OCI-LY1 (cell line): ENCODE measurements around the gene RNF227.

ENCODE experiments used
- H2AFZ ChIP-seq: fragments of 200-600 bp; sonication (generic), shearing (Covaris generic); 2 replicates; pipeline ENCODE4 v1.6.0; 2014; ENCODE audit warnings: antibody characterized with exemption, mild to moderate bottlenecking, low read length
- H3F3A ChIP-seq: fragments of 200-600 bp; sonication (generic), shearing (Covaris generic); 2 replicates; pipeline ENCODE4 v1.6.0; 2014; ENCODE audit warnings: mild to moderate bottlenecking, antibody characterized with exemption, low read length, moderate library complexity; ENCODE audit not compliant: insufficient read depth
- H3K27ac ChIP-seq: fragments of 200-600 bp; sonication (generic); 2 replicates; pipeline ENCODE4 v1.5.1; 2014; ENCODE audit warnings: low read length, mixed run types, mild to moderate bottlenecking, low read depth; ENCODE audit not compliant: poor library complexity, severe bottlenecking
- H3K27me3 ChIP-seq: fragments of 200-600 bp; sonication (generic); 2 replicates; pipeline ENCODE4 v1.6.0; 2014; ENCODE audit warnings: antibody characterized with exemption, mild to moderate bottlenecking, low read length, moderate library complexity; ENCODE audit not compliant: insufficient read depth
- H3K36me3 ChIP-seq: fragments of 200-600 bp; sonication (generic); 2 replicates; pipeline ENCODE4 v1.6.1; 2014; ENCODE audit warnings: mild to moderate bottlenecking, antibody characterized with exemption, low read length, moderate library complexity, mixed read lengths; ENCODE audit not compliant: insufficient read depth
- H3K4me1 ChIP-seq: fragments of 200-600 bp; sonication (generic); 2 replicates; pipeline ENCODE4 v1.5.1; 2014; ENCODE audit warnings: mild to moderate bottlenecking, low read length, moderate library complexity; ENCODE audit not compliant: insufficient read depth, severe bottlenecking
- H3K4me2 ChIP-seq: fragments of 200-600 bp; sonication (generic), shearing (Covaris generic); 2 replicates; pipeline ENCODE4 v1.6.1; 2014; ENCODE audit warnings: low read length
- H3K4me3 ChIP-seq: fragments of 200-600 bp; sonication (generic); 2 replicates; pipeline ENCODE4 v1.5.1; 2014; ENCODE audit warnings: low read length, low read depth, mild to moderate bottlenecking, mixed read lengths; ENCODE audit not compliant: poor library complexity, severe bottlenecking
- H3K79me2 ChIP-seq: fragments of 200-600 bp; shearing (Covaris generic); 2 replicates; pipeline ENCODE4 v1.6.1; 2016; ENCODE audit warnings: mixed run types, low read length, mixed read lengths; ENCODE audit not compliant: insufficient read depth
- H3K9ac ChIP-seq: fragments of 200-600 bp; sonication (generic), shearing (Covaris generic); 2 replicates; pipeline ENCODE4 v1.6.1; 2014; ENCODE audit warnings: mild to moderate bottlenecking, low read length, mixed read lengths
- H3K9me2 ChIP-seq: fragments of 200-600 bp; sonication (generic), shearing (Covaris generic); 2 replicates; pipeline ENCODE4 v1.6.1; 2014; ENCODE audit warnings: low read depth, mild to moderate bottlenecking, low read length, mixed read lengths
- H3K9me3 ChIP-seq: fragments of 200-600 bp; shearing (Covaris generic); 2 replicates; pipeline ENCODE4 v1.6.1; 2014; ENCODE audit warnings: low read length, mixed read lengths
- H4K20me1 ChIP-seq: fragments of 200-600 bp; sonication (generic), shearing (Covaris generic); 2 replicates; pipeline ENCODE4 v1.6.0; 2016; ENCODE audit warnings: mild to moderate bottlenecking, low read length; ENCODE audit not compliant: insufficient read depth
- CTCF ChIP-seq: fragments of 200-600 bp; sonication (generic), shearing (Covaris generic); IDR thresholded peaks from 2 replicates; pipeline ENCODE4 v1.5.1; 2017; ENCODE audit warnings: mild to moderate bottlenecking, antibody characterized with exemption, low read length, moderate library complexity, mixed read lengths
- EZH2 ChIP-seq: fragments of 200-600 bp; sonication (generic), shearing (Covaris generic); IDR thresholded peaks from 2 replicates; pipeline ENCODE4 v1.8.0; 2017; ENCODE audit warnings: borderline replicate concordance, mixed run types, mild to moderate bottlenecking, antibody characterized with exemption, low read length, moderate library complexity, mixed read lengths

The RNF227 gene

GRCh38 chr17:7903154-7904103, 12.7 kb downstream of the RNF227 start:
- Histone ChIP-seq H3K4me1 (no peaks in the 10 kb centered on the region), H3K9me2 (no peaks in the 10 kb centered on the region), H3K4me2 (no peak overlapping the region), H3K27ac (no peak overlapping the region), H3K9ac (no peak overlapping the region), H3K27me3 (no peaks in the 10 kb centered on the region), H4K20me1 (no peaks in the 10 kb centered on the region), H2AFZ (no peak overlapping the region), H3K9me3 (no peaks in the 10 kb centered on the region), H3K36me3 (peaks cover 100% of the 10 kb centered on the region), H3K79me2 (no peaks in the 10 kb centered on the region), H3K4me3 (no peak overlapping the region), H3F3A (no peaks in the 10 kb centered on the region)
- TF ChIP-seq CTCF (no peak), EZH2 (no peak)

- TF ChIP-seq EZH2 (no peak), CTCF (no peak)
- no peaks in the 10 kb centered on the region for H3K9me3 ChIP-seq
- no peaks in the 10 kb centered on the region for H3F3A ChIP-seq
- no peak overlapping the region for H2AFZ ChIP-seq
- no peak overlapping the region for H3K4me3 ChIP-seq
- H3K27ac ChIP-seq: no peak overlapping the region
- peaks cover 96% of the 10 kb centered on the region for H3K36me3 ChIP-seq
- no peak overlapping the region for H3K4me2 ChIP-seq
- no peaks in the 10 kb centered on the region for H3K27me3 ChIP-seq
- H4K20me1 ChIP-seq: no peaks in the 10 kb centered on the region
- no peaks in the 10 kb centered on the region for H3K79me2 ChIP-seq
- no peaks in the 10 kb centered on the region for H3K4me1 ChIP-seq
- H3K9me2 ChIP-seq: no peaks in the 10 kb centered on the region
- no peak overlapping the region for H3K9ac ChIP-seq
These were observed 18.3 kb downstream of the RNF227 start for GRCh38 chr17:7897773-7898172.

- no peaks in the 10 kb centered on the region for H3K9me2 ChIP-seq
- H3K4me1 ChIP-seq: no peaks in the 10 kb centered on the region
- H3K4me2 ChIP-seq: no peak overlapping the region
- no peak for TF ChIP-seq CTCF
- no peak for TF ChIP-seq EZH2
- H3F3A ChIP-seq: no peaks in the 10 kb centered on the region
- no peak overlapping the region for H3K9ac ChIP-seq
- no peaks in the 10 kb centered on the region for H4K20me1 ChIP-seq
- no peak overlapping the region for H3K4me3 ChIP-seq
- H2AFZ ChIP-seq: no peak overlapping the region
- no peaks in the 10 kb centered on the region for H3K27me3 ChIP-seq
- no peaks in the 10 kb centered on the region for H3K79me2 ChIP-seq
- H3K9me3 ChIP-seq: no peaks in the 10 kb centered on the region
- H3K36me3 ChIP-seq: peaks cover 93% of the 10 kb centered on the region
- no peak overlapping the region for H3K27ac ChIP-seq
These were observed 19.0 kb downstream of the RNF227 start for GRCh38 chr17:7897090-7897489.
